Suppressor macrophage (primary cell): Measurements from ENCODE around the gene RESF1.
A peak's percentile ranks its signal among the peaks of the same experiment; 100 is the strongest.
"Not testable (repeated sequence)": the region's sequence is repeated elsewhere in the genome, so short reads cannot be mapped to it uniquely, and the experiment has no call there.

ENCODE experiments used
- DNase-seq, 4 experiments: peaks; one replicate each; pipeline ENCODE4 v3.0.0-alpha.2; 2020 to 2022
- total RNA-seq, 17 experiments: gene quantifications; one replicate each; lab custom pipeline; 2026; ENCODE audit warnings: mixed read lengths in 6 of 17, inconsistent platforms in 3 of 17; lab: John Stamatoyannopoulos, UW

The RESF1 gene, protein sequence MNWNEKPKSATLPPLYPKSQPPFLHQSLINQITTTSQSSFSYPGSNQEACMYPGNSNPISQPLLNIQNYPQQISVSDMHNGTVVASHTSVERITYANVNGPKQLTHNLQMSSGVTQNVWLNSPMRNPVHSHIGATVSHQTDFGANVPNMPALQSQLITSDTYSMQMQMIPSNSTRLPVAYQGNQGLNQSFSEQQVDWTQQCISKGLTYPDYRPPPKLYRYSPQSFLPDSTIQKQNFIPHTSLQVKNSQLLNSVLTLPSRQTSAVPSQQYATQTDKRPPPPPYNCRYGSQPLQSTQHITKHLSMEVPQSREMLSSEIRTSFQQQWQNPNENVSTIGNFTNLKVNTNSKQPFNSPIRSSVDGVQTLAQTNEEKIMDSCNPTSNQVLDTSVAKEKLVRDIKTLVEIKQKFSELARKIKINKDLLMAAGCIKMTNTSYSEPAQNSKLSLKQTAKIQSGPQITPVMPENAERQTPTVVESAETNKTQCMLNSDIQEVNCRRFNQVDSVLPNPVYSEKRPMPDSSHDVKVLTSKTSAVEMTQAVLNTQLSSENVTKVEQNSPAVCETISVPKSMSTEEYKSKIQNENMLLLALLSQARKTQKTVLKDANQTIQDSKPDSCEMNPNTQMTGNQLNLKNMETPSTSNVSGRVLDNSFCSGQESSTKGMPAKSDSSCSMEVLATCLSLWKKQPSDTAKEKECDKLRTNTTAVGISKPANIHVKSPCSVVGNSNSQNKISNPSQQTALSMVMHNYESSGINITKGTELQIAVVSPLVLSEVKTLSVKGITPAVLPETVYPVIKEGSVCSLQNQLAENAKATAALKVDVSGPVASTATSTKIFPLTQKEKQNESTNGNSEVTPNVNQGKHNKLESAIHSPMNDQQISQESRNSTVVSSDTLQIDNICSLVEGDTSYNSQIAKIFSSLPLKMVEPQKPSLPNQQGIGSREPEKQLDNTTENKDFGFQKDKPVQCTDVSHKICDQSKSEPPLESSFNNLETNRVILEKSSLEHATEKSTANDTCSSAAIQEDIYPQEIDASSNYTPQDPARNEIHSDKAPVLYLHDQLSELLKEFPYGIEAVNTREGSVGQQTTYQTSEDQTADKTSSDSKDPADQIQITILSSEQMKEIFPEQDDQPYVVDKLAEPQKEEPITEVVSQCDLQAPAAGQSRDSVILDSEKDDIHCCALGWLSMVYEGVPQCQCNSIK (N-terminal part only)
- 19.6 to 148 (median 64.9) reads per million in 17 experiments for total RNA-seq

GRCh38 chr12:31959161-31959700 lies at the start of gene RESF1:
Gene RESF1 (plus strand): TSS chr12:31959415. CDS start chr12:31980956, 21,541 bp downstream.
- DNase-seq, result peak; percentile 89 to 95 (median 92)

- DNase-seq, result no peak
These were observed 44.3 kb upstream of the RESF1 start for GRCh38 chr12:31914927-31915326.

DNA sequence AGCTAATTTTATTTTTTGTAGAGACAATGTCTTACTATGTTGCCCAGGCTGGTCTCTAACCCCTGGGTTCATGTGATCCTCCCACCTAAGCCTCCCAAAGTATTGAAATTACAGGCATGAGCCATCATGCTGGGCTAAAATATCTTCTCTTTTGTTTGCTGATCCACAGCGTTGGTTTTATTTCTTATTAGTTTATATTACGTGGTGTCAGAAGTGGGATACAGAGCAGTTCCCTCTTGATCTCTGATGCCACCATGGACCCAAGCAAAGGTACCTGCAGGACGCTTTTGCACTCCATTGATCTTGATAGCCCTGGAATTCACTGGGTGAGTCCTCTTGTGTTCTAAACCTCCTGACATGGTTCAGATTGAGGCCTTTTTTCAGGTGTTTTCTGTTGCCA lies 43.8 kb upstream of the RESF1 start:
- no peak for DNase-seq

DNA sequence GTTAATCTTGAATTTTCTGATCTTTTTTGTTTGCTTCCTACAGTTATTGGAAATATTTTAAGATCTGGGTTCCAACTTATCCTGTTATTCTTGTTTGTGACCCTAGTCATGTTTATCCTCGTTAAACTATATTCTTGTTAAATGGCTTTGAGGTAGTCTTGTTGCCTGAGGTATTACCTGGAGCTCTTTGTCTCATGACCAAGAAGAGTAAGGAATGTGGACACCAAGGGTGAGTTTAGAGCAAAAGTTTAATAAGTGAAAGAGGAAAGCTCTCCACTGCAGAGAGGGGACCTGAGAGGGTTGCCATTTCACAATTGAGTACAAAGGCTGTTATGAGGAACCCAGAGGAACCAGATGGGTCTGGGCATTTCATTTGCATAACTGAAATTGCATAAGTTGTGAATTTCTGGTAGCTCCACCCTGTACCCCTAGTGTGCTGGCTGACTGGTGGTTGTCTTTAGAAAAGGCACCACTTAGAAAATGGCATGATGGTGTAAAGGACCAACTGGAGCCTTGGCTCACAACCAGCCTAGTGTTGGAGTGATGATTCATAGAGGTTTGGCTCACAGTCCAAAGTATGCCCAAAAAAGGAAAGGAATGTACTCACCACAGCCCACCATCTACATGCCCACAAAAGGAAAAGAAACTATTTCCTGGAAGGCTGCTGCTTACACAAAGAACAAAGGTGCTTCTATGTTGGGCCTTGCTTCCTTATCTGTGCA lies 36.7 kb upstream of the RESF1 start:
- no peak for DNase-seq

- no peak for DNase-seq
These were observed 36.2 kb upstream of the RESF1 start for GRCh38 chr12:31923063-31923412.

- no peak for DNase-seq
These were observed 30.8 kb upstream of the RESF1 start for GRCh38 chr12:31928246-31929026.

GRCh38 chr12:31929027-31929526 lies 30.1 kb upstream of the RESF1 start:
- DNase-seq, result no peak

GRCh38 chr12:31931796-31932715 lies 27.2 kb upstream of the RESF1 start:
- DNase-seq, result no peak

- no peak for DNase-seq
These were observed 14.9 kb upstream of the RESF1 start for GRCh38 chr12:31944299-31944698.

DNA sequence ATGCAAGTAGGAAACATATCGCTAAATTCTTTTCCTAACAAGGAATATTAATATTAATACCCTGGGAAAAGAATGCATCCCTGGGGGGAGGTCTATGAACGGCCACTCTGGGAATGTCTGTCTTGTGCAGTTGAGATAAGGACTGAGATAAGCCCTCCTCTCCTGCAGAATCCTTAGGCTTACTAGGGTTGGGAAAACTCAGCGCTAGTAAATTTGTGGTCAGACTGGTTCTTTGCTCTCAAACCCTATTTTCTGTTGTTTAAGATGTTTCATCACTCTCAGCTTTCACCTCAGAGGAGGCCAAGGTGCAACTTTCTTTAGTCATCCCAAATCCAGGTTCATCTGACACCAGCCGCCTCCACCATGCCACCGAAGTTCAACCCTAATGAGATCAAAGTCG lies 11.2 kb upstream of the RESF1 start:
- no peak for DNase-seq

GRCh38 chr12:31948697-31949359 lies 10.4 kb upstream of the RESF1 start:
- not testable (repeated sequence) for DNase-seq

DNA sequence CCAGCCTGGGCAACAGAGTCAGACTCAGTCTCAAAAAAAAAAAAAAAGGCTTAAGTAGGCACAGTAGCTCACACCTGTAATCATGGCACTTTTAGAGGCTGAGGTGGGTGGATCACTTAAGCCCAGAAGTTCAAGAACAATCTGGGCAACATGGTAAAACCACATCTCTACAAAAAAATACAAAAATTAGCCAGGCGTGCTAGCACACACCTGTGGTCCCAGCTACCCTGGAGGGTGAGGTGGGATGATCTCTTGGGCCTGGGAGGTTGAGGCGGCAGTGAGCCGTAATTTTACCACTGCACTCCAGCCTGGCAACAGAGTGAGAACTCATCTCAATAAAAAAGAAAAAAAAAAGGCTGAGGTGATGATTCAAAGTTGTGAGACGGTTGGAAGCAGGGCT lies 9.1 kb upstream of the RESF1 start:
- no peak for DNase-seq

DNA sequence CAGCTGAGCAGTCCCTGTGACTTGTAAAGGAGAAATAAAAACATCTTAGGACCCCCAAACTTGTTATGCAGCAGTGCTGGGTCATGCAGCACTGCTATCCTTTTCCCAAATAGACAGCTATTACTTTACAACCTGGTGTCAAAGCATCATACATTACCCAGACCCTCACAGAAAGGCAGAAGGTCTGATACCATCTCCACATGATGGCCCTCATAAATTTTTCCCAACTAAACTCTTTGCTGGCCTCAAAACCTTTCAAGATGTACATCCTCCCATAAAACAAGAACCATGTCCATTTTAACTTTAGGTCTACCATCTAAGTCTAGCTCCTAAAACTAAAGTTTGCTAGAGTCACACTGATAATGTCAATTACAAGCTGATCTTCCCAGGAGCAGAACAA lies 8.7 kb upstream of the RESF1 start:
- no peak for DNase-seq

DNA sequence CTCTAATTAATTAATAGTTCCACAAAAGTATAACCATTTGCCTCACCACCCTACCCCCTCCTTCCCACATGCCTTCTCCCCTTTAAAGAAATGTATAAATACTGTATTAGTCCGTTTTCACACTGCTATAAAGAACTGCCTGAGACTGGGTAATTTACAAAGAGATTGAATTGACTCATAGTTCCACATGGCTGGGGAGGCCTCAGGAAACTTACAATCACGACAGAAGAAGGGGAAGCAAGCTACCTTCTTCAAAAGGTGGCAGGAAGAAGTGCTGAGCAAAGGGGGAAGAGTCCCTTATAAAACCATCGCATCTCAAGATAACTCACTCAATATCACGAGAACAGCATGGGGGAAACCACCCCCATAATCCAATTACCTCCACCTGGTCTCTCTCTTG lies 8.2 kb upstream of the RESF1 start:
- no peak for DNase-seq

GRCh38 chr12:31951939-31952338 lies 7.3 kb upstream of the RESF1 start:
- no peak for DNase-seq

- DNase-seq, result no peak
These were observed 6.8 kb upstream of the RESF1 start for GRCh38 chr12:31952418-31952817.

DNA sequence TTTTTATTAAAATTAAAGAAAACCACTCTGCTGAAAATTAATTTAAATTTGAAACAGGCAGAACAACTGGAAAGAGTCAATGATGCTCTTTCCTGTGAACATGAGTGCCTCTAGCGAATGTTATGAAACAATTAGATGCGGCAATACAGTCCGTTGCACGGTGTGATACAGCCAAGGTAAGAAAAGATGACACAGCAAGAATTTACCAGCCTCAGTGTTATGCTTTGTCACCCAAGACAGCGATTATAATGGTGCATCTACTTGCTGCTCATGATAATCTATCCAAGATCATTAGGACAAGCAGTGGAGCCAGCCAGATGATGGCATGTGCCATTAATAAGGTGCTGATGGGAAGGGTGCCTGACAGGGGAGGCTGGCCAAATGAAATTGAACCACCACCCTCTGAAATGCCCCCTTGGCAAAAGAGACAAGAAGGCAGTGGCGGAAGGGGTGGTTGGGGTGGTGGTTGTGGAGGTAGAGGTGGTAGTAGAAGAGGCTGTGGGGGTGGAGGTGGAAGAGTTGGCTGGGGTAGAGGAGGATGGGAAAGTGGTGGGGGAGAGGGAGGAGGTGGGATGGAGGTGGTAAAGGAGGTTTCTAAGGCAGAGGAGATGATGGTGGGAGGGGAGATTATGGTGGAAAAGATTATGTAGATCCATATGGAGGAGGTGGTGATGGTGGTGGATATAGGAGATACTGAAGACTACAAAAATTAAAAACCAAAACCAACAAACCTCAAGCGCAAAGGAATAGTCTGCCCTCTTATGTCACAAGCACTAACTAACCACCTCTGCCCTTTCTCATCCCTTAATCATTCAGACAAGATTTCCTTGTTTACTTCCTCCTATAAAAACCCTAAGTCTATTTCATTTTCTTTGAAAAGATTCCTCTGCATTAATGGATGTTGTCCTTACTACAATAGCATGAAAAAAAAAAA lies 4.0 kb upstream of the RESF1 start:
- no peak for DNase-seq

- DNase-seq, result peak in 1 of 4 experiments; percentile 1
These were observed 550 bp upstream of the RESF1 start for GRCh38 chr12:31958569-31959160.
